Stimulated activated naive CD8-positive, alpha-beta T cell treated with anti-CD3 and anti-CD28 coated beads, Interleukin-15, Interleukin-2, amounts not matched to agents 100 ng/mL and 50 ng/mL, for 24 hours (primary cell): ENCODE results near the gene CDH23.
A peak's percentile ranks its signal among the peaks of the same experiment; 100 is the strongest.

Source experiments
- H3K27ac Mint-ChIP-seq: one replicate; pipeline ENCODE4 v1.8.0; 2021; ENCODE audit warnings: mild to moderate bottlenecking, mixed read lengths
- H3K27me3 Mint-ChIP-seq: one replicate; pipeline ENCODE4 v1.8.0; 2021; ENCODE audit warnings: mixed read lengths
- H3K36me3 Mint-ChIP-seq: one replicate; pipeline ENCODE4 v1.8.0; 2021; ENCODE audit warnings: low read depth, mixed read lengths
- H3K4me1 Mint-ChIP-seq: one replicate; pipeline ENCODE4 v1.8.0; 2021; ENCODE audit warnings: low read depth, mixed read lengths
- H3K4me3 Mint-ChIP-seq: one replicate; pipeline ENCODE4 v1.8.0; 2021; ENCODE audit warnings: mild to moderate bottlenecking, mixed read lengths
- H3K9me3 Mint-ChIP-seq: one replicate; pipeline ENCODE4 v1.8.0; 2021; ENCODE audit warnings: mixed read lengths

CDH23 gene

GRCh38 chr10:71362141-71362540 is 34.6 kb upstream of the CDH23 start:
- peaks cover 4% of the 10 kb centered on the region for H3K4me1 Mint-ChIP-seq
- H3K27ac Mint-ChIP-seq, result no peak overlapping the region
- H3K9me3 Mint-ChIP-seq, result no peaks in the 10 kb centered on the region
- peaks cover 22% of the 10 kb centered on the region for H3K36me3 Mint-ChIP-seq
- H3K4me3 Mint-ChIP-seq, result no peak overlapping the region
- no peaks in the 10 kb centered on the region for H3K27me3 Mint-ChIP-seq

- peaks cover 4% of the 10 kb centered on the region for H3K4me1 Mint-ChIP-seq
- H3K27ac Mint-ChIP-seq, result no peak overlapping the region
- no peak overlapping the region for H3K4me3 Mint-ChIP-seq
- H3K9me3 Mint-ChIP-seq, result no peaks in the 10 kb centered on the region
- H3K36me3 Mint-ChIP-seq, result peaks cover 18% of the 10 kb centered on the region
- H3K27me3 Mint-ChIP-seq, result no peaks in the 10 kb centered on the region
Measured at GRCh38 chr10:71363936-71364335, 32.8 kb upstream of the CDH23 start.

- no peaks in the 10 kb centered on the region for H3K9me3 Mint-ChIP-seq
- peaks cover 3% of the 10 kb centered on the region for H3K27me3 Mint-ChIP-seq
- no peaks in the 10 kb centered on the region for H3K4me1 Mint-ChIP-seq
- H3K27ac Mint-ChIP-seq, result no peak overlapping the region
- peaks cover 9% of the 10 kb centered on the region for H3K36me3 Mint-ChIP-seq
- no peak overlapping the region for H3K4me3 Mint-ChIP-seq
Measured at GRCh38 chr10:71365366-71365765, 31.4 kb upstream of the CDH23 start.

- H3K4me1 Mint-ChIP-seq, result peaks cover 2% of the 10 kb centered on the region
- peaks cover 5% of the 10 kb centered on the region for H3K27me3 Mint-ChIP-seq
- H3K9me3 Mint-ChIP-seq, result no peaks in the 10 kb centered on the region
- H3K27ac Mint-ChIP-seq, result no peak overlapping the region
- no peak overlapping the region for H3K4me3 Mint-ChIP-seq
- H3K36me3 Mint-ChIP-seq, result peaks cover 9% of the 10 kb centered on the region
Measured at GRCh38 chr10:71366690-71367089, 30.0 kb upstream of the CDH23 start.

- Mint-ChIP-seq H3K9me3 (no peaks in the 10 kb centered on the region), H3K36me3 (peaks cover 5% of the 10 kb centered on the region), H3K27me3 (peaks cover 9% of the 10 kb centered on the region), H3K4me3 (no peak overlapping the region), H3K27ac (no peak overlapping the region), H3K4me1 (peaks cover 8% of the 10 kb centered on the region)
Measured at GRCh38 chr10:71367271-71367670, 29.4 kb upstream of the CDH23 start.

GRCh38 chr10:71368176-71368575 is 28.5 kb upstream of the CDH23 start:
- H3K27ac Mint-ChIP-seq, result no peak overlapping the region
- H3K9me3 Mint-ChIP-seq, result no peaks in the 10 kb centered on the region
- no peak overlapping the region for H3K4me3 Mint-ChIP-seq
- H3K27me3 Mint-ChIP-seq, result peaks cover 9% of the 10 kb centered on the region
- H3K4me1 Mint-ChIP-seq, result peaks cover 14% of the 10 kb centered on the region
- no peaks in the 10 kb centered on the region for H3K36me3 Mint-ChIP-seq

- Mint-ChIP-seq H3K27me3 (peaks cover 9% of the 10 kb centered on the region), H3K9me3 (no peaks in the 10 kb centered on the region), H3K4me3 (no peak overlapping the region), H3K36me3 (no peaks in the 10 kb centered on the region), H3K27ac (no peak overlapping the region), H3K4me1 (peaks cover 16% of the 10 kb centered on the region)
Measured at GRCh38 chr10:71368643-71369042, 28.1 kb upstream of the CDH23 start.

- Mint-ChIP-seq H3K27ac (no peak overlapping the region), H3K4me1 (peaks cover 16% of the 10 kb centered on the region), H3K4me3 (no peak overlapping the region), H3K36me3 (no peaks in the 10 kb centered on the region), H3K9me3 (no peaks in the 10 kb centered on the region), H3K27me3 (peaks cover 9% of the 10 kb centered on the region)
Measured at GRCh38 chr10:71369602-71370001, 27.1 kb upstream of the CDH23 start.

- Mint-ChIP-seq H3K9me3 (no peaks in the 10 kb centered on the region), H3K27ac (no peak overlapping the region), H3K4me1 (peaks cover 16% of the 10 kb centered on the region), H3K36me3 (no peaks in the 10 kb centered on the region), H3K4me3 (no peak overlapping the region), H3K27me3 (peaks cover 9% of the 10 kb centered on the region)
Measured at GRCh38 chr10:71370031-71370430, 26.7 kb upstream of the CDH23 start.

GRCh38 chr10:71371750-71372166 is 25.0 kb upstream of the CDH23 start:
- H3K36me3 Mint-ChIP-seq, result no peaks in the 10 kb centered on the region
- H3K27ac Mint-ChIP-seq, result no peak overlapping the region
- peaks cover 9% of the 10 kb centered on the region for H3K27me3 Mint-ChIP-seq
- no peak overlapping the region for H3K4me3 Mint-ChIP-seq
- H3K9me3 Mint-ChIP-seq, result no peaks in the 10 kb centered on the region
- H3K4me1 Mint-ChIP-seq, result peaks cover 29% of the 10 kb centered on the region

- no peaks in the 10 kb centered on the region for H3K36me3 Mint-ChIP-seq
- peaks cover 9% of the 10 kb centered on the region for H3K27me3 Mint-ChIP-seq
- no peaks in the 10 kb centered on the region for H3K9me3 Mint-ChIP-seq
- H3K4me3 Mint-ChIP-seq, result no peak overlapping the region
- peaks cover 36% of the 10 kb centered on the region for H3K4me1 Mint-ChIP-seq
- H3K27ac Mint-ChIP-seq, result no peak overlapping the region
Measured at GRCh38 chr10:71372882-71373495, 23.7 kb upstream of the CDH23 start.

- Mint-ChIP-seq H3K4me3 (no peak overlapping the region), H3K27ac (no peak overlapping the region), H3K9me3 (no peaks in the 10 kb centered on the region), H3K36me3 (no peaks in the 10 kb centered on the region), H3K4me1 (peaks cover 36% of the 10 kb centered on the region), H3K27me3 (peaks cover 9% of the 10 kb centered on the region)
Measured at GRCh38 chr10:71374481-71375233, 22.1 kb upstream of the CDH23 start.

GRCh38 chr10:71375952-71376351 is 20.8 kb upstream of the CDH23 start:
- Mint-ChIP-seq H3K27ac (no peak overlapping the region), H3K36me3 (no peaks in the 10 kb centered on the region)

GRCh38 chr10:71378336-71379117 is 18.2 kb upstream of the CDH23 start:
- no peaks in the 10 kb centered on the region for H3K9me3 Mint-ChIP-seq
- H3K4me1 Mint-ChIP-seq, result peaks cover 19% of the 10 kb centered on the region
- H3K27me3 Mint-ChIP-seq, result no peaks in the 10 kb centered on the region
- H3K36me3 Mint-ChIP-seq, result no peaks in the 10 kb centered on the region
- H3K4me3 Mint-ChIP-seq, result no peak overlapping the region
- no peak overlapping the region for H3K27ac Mint-ChIP-seq

More at GRCh38 chr10:71375952-71376351, 20.8 kb upstream of the CDH23 start:
- Mint-ChIP-seq H3K4me3 (peak overlapping the region; percentile 75), H3K4me1 (peaks cover 36% of the 10 kb centered on the region), H3K9me3 (no peaks in the 10 kb centered on the region), H3K27me3 (peaks cover 5% of the 10 kb centered on the region)

- no peak overlapping the region for H3K27ac Mint-ChIP-seq
Measured at GRCh38 chr10:71379118-71379766, 17.5 kb upstream of the CDH23 start.

More at GRCh38 chr10:71379118-71379766, 17.5 kb upstream of the CDH23 start:
- Mint-ChIP-seq H3K4me1 (peaks cover 19% of the 10 kb centered on the region), H3K36me3 (no peaks in the 10 kb centered on the region), H3K4me3 (no peak overlapping the region), H3K9me3 (no peaks in the 10 kb centered on the region), H3K27me3 (no peaks in the 10 kb centered on the region)
